ENCODE measurements around the gene TELO2.

TELO2 gene

GRCh38 chr16:1552129-1552528 lies 59.0 kb downstream of the TELO2 start:
- DNase-seq (ENCODE audit: low read depth), result no peak
- H3K4me3 ChIP-seq (ENCODE audit: low read length), result no peak overlapping the region
- TF ChIP-seq CTCF (conservative IDR thresholded peaks at IDR 0.05; ENCODE audit: low read depth, low read length), result no peak

GRCh38 chr16:1553946-1554825 lies 61.0 kb downstream of the TELO2 start:
- H3K4me3 ChIP-seq (ENCODE audit: low read length), result no peak overlapping the region
- TF ChIP-seq CTCF (conservative IDR thresholded peaks at IDR 0.05; ENCODE audit: low read depth, low read length), result no peak
- DNase-seq (ENCODE audit: low read depth), result no peak

GRCh38 chr16:1554826-1555445 lies 61.8 kb downstream of the TELO2 start:
- no peak for TF ChIP-seq CTCF (conservative IDR thresholded peaks at IDR 0.05; ENCODE audit: low read depth, low read length)
- DNase-seq (ENCODE audit: low read depth), result no peak
- H3K4me3 ChIP-seq (ENCODE audit: low read length), result no peak overlapping the region

GRCh38 chr16:1556254-1556653 lies 63.1 kb downstream of the TELO2 start:
- H3K4me3 ChIP-seq (ENCODE audit: low read length), result no peak overlapping the region
- no peak for DNase-seq (ENCODE audit: low read depth)
- no peak for TF ChIP-seq CTCF (conservative IDR thresholded peaks at IDR 0.05; ENCODE audit: low read depth, low read length)

- no peak for TF ChIP-seq CTCF (conservative IDR thresholded peaks at IDR 0.05; ENCODE audit: low read depth, low read length)
- no peak for DNase-seq (ENCODE audit: low read depth)
- H3K4me3 ChIP-seq (ENCODE audit: low read length), result no peak overlapping the region
Observed at GRCh38 chr16:1557074-1557473, 63.9 kb downstream of the TELO2 start.

- no peak overlapping the region for H3K4me3 ChIP-seq (ENCODE audit: low read length)
- no peak for TF ChIP-seq CTCF (conservative IDR thresholded peaks at IDR 0.05; ENCODE audit: low read depth, low read length)
- DNase-seq (ENCODE audit: low read depth), result no peak
Observed at GRCh38 chr16:1557576-1557975, 64.4 kb downstream of the TELO2 start.
